Kidney (tissue), 14 donors: ENCODE measurements around the gene RASL11B. TPM values are rescaled to one million over a fixed set of nuclear protein-coding genes. Genes with fewer than 3 reads are reported as not detected.

ENCODE experiments used
- DNase-seq, 5 donors: peaks; one replicate each; pipeline ENCODE4 v3.0.0-alpha.2; 2013 to 2020
- FAIRE-seq: peaks from 2 replicates; lab custom pipeline; 2012; peaks lifted over from hg19 to GRCh38; lab: Jason Lieb, UNC
- H3K27ac ChIP-seq, 2 donors: one replicate each; pipeline ENCODE4 v1.7.0; 2013; ENCODE audit warnings: low read depth in 2 of 2, low read length in 2 of 2, inconsistent platforms in 1 of 2
- H3K27me3 ChIP-seq: one replicate; pipeline ENCODE4 v1.7.1; 2013; ENCODE audit warnings: low read length, inconsistent platforms; ENCODE audit not compliant: control insufficient read depth, insufficient read depth
- H3K36me3 ChIP-seq, 3 donors: one replicate each; pipeline versions ENCODE4 v1.7.0 to v1.7.1; 2013; ENCODE audit warnings: low read length in 3 of 3, control low read depth in 1 of 3, inconsistent platforms in 1 of 3; ENCODE audit not compliant: insufficient read depth in 3 of 3, control insufficient read depth in 2 of 3
- H3K4me1 ChIP-seq, 3 donors: one replicate each; pipeline versions ENCODE4 v1.7.0 to v1.7.1; 2013; ENCODE audit warnings: low read length in 3 of 3, inconsistent platforms in 1 of 3, low read depth in 1 of 3; ENCODE audit not compliant: control insufficient read depth in 2 of 3, insufficient read depth in 2 of 3
- H3K4me3 ChIP-seq, 3 donors: one replicate each; pipeline versions ENCODE4 v1.7.0 to v1.8.1; 2013; ENCODE audit warnings: low read length in 3 of 3, control low read depth in 1 of 3, inconsistent platforms in 1 of 3
- H3K9ac ChIP-seq, 3 donors: one replicate each; pipeline versions ENCODE4 v1.7.0 to v1.7.1; 2013; ENCODE audit warnings: low read length in 3 of 3, control low read depth in 1 of 3, inconsistent platforms in 1 of 3
- H3K9me3 ChIP-seq, 3 donors: one replicate each; pipeline versions ENCODE4 v1.7.0 to v1.7.1; 2013; ENCODE audit warnings: low read length in 3 of 3, control low read depth in 1 of 3, inconsistent platforms in 1 of 3; ENCODE audit not compliant: control insufficient read depth in 2 of 3, insufficient read depth in 1 of 3
- intact Hi-C: fragments of 100-400 bp; cut with DNase I; formaldehyde crosslinking; loops from one replicate; pipeline ENCODE4 v1.11.1; 2022
- polyA plus RNA-seq: library from polyadenylated mRNA; stranded (reverse); fragments of 350-450 nt; fragmentation: Illumina TruSeq; extraction: RNeasy Lipid Tissue Mini Kit (QIAGEN cat#74804); gene quantifications from one replicate; pipeline ENCODE4 v1.2.3, GENCODE V29; 2014; ENCODE audit warnings: low read depth, low replicate concordance; ENCODE audit not compliant: insufficient read depth
- total RNA-seq: library from RNA; stranded (reverse); fragmentation: NEBNext Ultra II Directional; extraction: Animal tissue kit (Norgen Biotek cat#: 25700); gene quantifications from one replicate; pipeline ENCODE4 v1.2.1, GENCODE V29; 2021
- TF ChIP-seq, protein P1 (sequence below): IDR thresholded peaks from 3 replicates; pipeline ENCODE4 v1.5.1; 2012; ENCODE audit warnings: mild to moderate bottlenecking, moderate library complexity, borderline replicate concordance; ENCODE audit not compliant: insufficient read depth; ENCODE audit errors: extremely low read depth
- donor health status: control.
- donor health status: control.
- donor health status: control.
- donor health status: control.
- donor health status: control.
- donor health status: DM: yes; HTN: yes; CAD: no.
- donor health status: Normal renal cell carcinoma (clear cell type).

RASL11B gene
- total and polyA plus RNA-seq, 2 donors from 2014 or later = 4.3 to 45.9 TPM

GRCh38 chr4:52822972-52823701 is 39.0 kb upstream of the RASL11B start:
- no peak overlapping the region for H3K4me3 ChIP-seq
- no peaks in the 10 kb centered on the region for H3K9me3 ChIP-seq
- TF ChIP-seq, protein P1, sequence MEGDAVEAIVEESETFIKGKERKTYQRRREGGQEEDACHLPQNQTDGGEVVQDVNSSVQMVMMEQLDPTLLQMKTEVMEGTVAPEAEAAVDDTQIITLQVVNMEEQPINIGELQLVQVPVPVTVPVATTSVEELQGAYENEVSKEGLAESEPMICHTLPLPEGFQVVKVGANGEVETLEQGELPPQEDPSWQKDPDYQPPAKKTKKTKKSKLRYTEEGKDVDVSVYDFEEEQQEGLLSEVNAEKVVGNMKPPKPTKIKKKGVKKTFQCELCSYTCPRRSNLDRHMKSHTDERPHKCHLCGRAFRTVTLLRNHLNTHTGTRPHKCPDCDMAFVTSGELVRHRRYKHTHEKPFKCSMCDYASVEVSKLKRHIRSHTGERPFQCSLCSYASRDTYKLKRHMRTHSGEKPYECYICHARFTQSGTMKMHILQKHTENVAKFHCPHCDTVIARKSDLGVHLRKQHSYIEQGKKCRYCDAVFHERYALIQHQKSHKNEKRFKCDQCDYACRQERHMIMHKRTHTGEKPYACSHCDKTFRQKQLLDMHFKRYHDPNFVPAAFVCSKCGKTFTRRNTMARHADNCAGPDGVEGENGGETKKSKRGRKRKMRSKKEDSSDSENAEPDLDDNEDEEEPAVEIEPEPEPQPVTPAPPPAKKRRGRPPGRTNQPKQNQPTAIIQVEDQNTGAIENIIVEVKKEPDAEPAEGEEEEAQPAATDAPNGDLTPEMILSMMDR = no peak
- no peak overlapping the region for H3K9ac ChIP-seq
- DNase-seq (no peak), FAIRE-seq (no peak)
- H3K27me3 ChIP-seq = no peaks in the 10 kb centered on the region
- peaks cover 2 to 9% (median 6%) of the 10 kb centered on the region in 3 donors for H3K4me1 ChIP-seq
- no peaks in the 10 kb centered on the region for H3K36me3 ChIP-seq
- H3K27ac ChIP-seq = peak overlapping the region in 1 of 2 donors; percentile 8
- intact Hi-C loops = no loop called here

- Histone ChIP-seq H3K9me3 (no peaks in the 10 kb centered on the region), H3K4me3 (no peak overlapping the region), H3K9ac (no peak overlapping the region), H3K27me3 (no peaks in the 10 kb centered on the region), H3K4me1 (peaks cover 2 to 9% (median 6%) of the 10 kb centered on the region in 3 donors), H3K36me3 (no peaks in the 10 kb centered on the region), H3K27ac (peak overlapping the region in 1 of 2 donors; percentile 8)
- FAIRE-seq (no peak), DNase-seq (no peak)
- intact Hi-C loops = no loop called here
- TF ChIP-seq, protein P1 = no peak
Observed at GRCh38 chr4:52823702-52824092, 38.4 kb upstream of the RASL11B start.

- FAIRE-seq (no peak), DNase-seq (no peak)
- Histone ChIP-seq H3K4me1 (peaks cover 2 to 9% (median 6%) of the 10 kb centered on the region in 3 donors), H3K4me3 (no peak overlapping the region), H3K9me3 (no peaks in the 10 kb centered on the region), H3K27me3 (no peaks in the 10 kb centered on the region), H3K36me3 (no peaks in the 10 kb centered on the region), H3K9ac (no peak overlapping the region), H3K27ac (no peak overlapping the region)
- TF ChIP-seq, protein P1 = no peak
- intact Hi-C loops = no loop called here
Observed at GRCh38 chr4:52824270-52824602, 37.9 kb upstream of the RASL11B start.
